H1 (cell line): ENCODE data around the gene TGM1. TPM values are rescaled to one million over a fixed set of nuclear protein-coding genes. Genes with fewer than 3 reads are reported as not detected.

ENCODE experiments used
- ATF2 ChIP-seq: IDR thresholded peaks from 2 replicates; pipeline ENCODE4 v1.6.1; 2012; ENCODE audit warnings: low read length, inconsistent platforms
- polyA plus RNA-seq, 7 experiments: library from polyadenylated mRNA; depleted of rRNA in 3 of 7; stranded (reverse) in 5 of 7; unstranded in 2 of 7; fragments of >200 nt in 5 of 7; fragments of 200-250 nt in 2 of 7; gene quantifications; 1 replicate in 5 of 7; 2 replicates in 1 of 7; 4 replicates in 1 of 7; pipeline versions ENCODE4 v1.2.1 to v1.2.3, GENCODE V29; 2011 to 2013; ENCODE audit warnings: missing spikeins in 2 of 7, mixed read lengths in 2 of 7
- total RNA-seq: library from RNA; stranded (reverse); fragmentation: NEBNext Ultra II Directional; extraction: Animal tissue kit (Norgen Biotek cat#: 25700); gene quantifications from 2 replicates; pipeline ENCODE4 v1.2.1, GENCODE V29; 2021

The TGM1 gene
- total and polyA plus RNA-seq, 2 of the 8 experiments (the other 6 are each of a cell fraction or from before 2014, with no cell fraction given): 1.8 to 2.2 TPM

GRCh38 chr14:24216345-24216699 lies 46.7 kb downstream of the TGM1 start (continued):
- TF ChIP-seq ATF2: no peak
